ENCODE results near the gene FRA10AC1. TPM values are rescaled to one million over a fixed set of nuclear protein-coding genes. Genes with fewer than 3 reads are reported as not detected.
A peak's percentile ranks its signal among the peaks of the same experiment; 100 is the strongest.

The FRA10AC1 gene
- polyA plus RNA-seq, 2 of the 4 experiments (the other 2 are of a cell fraction): 11.1 to 20.5 TPM

DNA sequence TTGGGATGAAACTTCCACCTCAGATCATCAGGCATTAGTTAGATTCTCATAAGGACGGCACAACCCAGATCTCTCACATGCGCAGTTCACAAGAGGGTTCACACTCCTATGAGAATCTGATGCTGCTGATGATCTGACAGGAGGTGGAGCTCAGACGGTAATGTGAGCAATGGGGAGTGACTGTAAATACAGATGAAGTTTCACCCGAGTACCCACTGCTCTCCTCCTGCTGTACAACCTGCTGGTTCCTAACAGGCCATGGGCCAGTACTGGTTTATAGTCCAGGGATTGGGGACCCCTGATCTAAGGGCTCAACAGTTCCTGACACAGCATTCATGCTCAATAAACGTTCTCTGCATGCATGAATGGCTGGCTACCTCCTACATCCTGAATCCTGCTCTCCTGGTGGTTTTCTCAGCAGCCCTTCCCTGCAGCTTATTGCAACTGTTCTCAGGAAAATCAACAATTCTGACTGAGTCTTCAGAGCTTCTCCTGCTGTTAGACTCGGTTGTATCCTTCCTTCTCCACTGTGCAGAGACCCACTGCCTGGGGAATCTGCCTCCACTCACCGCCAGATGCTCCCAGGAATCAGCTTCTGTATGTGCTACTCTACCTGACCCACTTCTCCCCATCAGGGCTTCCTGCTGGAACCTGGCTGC lies 72.6 kb downstream of the FRA10AC1 start:
- no peaks in the 10 kb centered on the region for H3K9me3 ChIP-seq
- no peaks in the 10 kb centered on the region for H3K4me1 ChIP-seq
- no peak for DNase-seq (ENCODE audit: low read depth in 1 of 2, low spot score in 1 of 2)
- FAIRE-seq: no peak
- H3K27ac ChIP-seq: no peak overlapping the region
- ChIA-PET POLR2A (no interaction called here), CTCF (no interaction called here)
- no peak overlapping the region for H3K4me2 ChIP-seq
- no peak for TF ChIP-seq CHD4 (IDR thresholded peaks at IDR 0.05; ENCODE audit: borderline replicate concordance)
- peak in 1 of 2 experiments; percentile 23; a peak in 2 of 6 replicates for ATAC-seq
- no peak overlapping the region for H3K4me3 ChIP-seq
- 55% methylated on average over 7 of the region's 7 CpGs for WGBS (ENCODE audit: missing lambda C conversion rate)

- WGBS (ENCODE audit: missing lambda C conversion rate): 77% methylated on average over 4 of the region's 4 CpGs
- CTCF ChIA-PET: no interaction called here
These were observed 73.5 kb downstream of the FRA10AC1 start for GRCh38 chr10:93628858-93629257.

GRCh38 chr10:93622942-93623341 lies 79.5 kb downstream of the FRA10AC1 start:
- no peak overlapping the region for H3K4me2 ChIP-seq
- FAIRE-seq: peak; percentile 83
- WGBS (ENCODE audit: missing lambda C conversion rate): 82% methylated on average over 1 of the region's 1 CpG
- ChIA-PET CTCF (no interaction called here), POLR2A (no interaction called here)
- no peak for ATAC-seq
- H3K9me3 ChIP-seq: no peaks in the 10 kb centered on the region
- no peaks in the 10 kb centered on the region for H3K4me1 ChIP-seq
- H3K4me3 ChIP-seq: no peak overlapping the region
- no peak overlapping the region for H3K27ac ChIP-seq
- no peak for DNase-seq (ENCODE audit: low read depth in 1 of 2, low spot score in 1 of 2)
- TF ChIP-seq NFE2L2 (conservative IDR thresholded peaks at IDR 0.05; ENCODE audit: low read length) (no peak), ZSCAN20 (CRISPR knock-in tag; IDR thresholded peaks at IDR 0.05) (no peak), ZFP36 (IDR thresholded peaks at IDR 0.05; ENCODE audit: borderline replicate concordance, partially characterized antibody) (no peak), HMGXB4 (CRISPR knock-in tag; IDR thresholded peaks at IDR 0.05; ENCODE audit: borderline replicate concordance) (no peak), PHF8 (IDR thresholded peaks at IDR 0.05; ENCODE audit: borderline replicate concordance, low read depth) (no peak), KDM1A (IDR thresholded peaks at IDR 0.05; ENCODE audit: low read depth) (no peak), BHLHE40 (IDR thresholded peaks at IDR 0.05; ENCODE audit: low read depth, low read length) (no peak)
- TF ChIP-seq, protein P1, sequence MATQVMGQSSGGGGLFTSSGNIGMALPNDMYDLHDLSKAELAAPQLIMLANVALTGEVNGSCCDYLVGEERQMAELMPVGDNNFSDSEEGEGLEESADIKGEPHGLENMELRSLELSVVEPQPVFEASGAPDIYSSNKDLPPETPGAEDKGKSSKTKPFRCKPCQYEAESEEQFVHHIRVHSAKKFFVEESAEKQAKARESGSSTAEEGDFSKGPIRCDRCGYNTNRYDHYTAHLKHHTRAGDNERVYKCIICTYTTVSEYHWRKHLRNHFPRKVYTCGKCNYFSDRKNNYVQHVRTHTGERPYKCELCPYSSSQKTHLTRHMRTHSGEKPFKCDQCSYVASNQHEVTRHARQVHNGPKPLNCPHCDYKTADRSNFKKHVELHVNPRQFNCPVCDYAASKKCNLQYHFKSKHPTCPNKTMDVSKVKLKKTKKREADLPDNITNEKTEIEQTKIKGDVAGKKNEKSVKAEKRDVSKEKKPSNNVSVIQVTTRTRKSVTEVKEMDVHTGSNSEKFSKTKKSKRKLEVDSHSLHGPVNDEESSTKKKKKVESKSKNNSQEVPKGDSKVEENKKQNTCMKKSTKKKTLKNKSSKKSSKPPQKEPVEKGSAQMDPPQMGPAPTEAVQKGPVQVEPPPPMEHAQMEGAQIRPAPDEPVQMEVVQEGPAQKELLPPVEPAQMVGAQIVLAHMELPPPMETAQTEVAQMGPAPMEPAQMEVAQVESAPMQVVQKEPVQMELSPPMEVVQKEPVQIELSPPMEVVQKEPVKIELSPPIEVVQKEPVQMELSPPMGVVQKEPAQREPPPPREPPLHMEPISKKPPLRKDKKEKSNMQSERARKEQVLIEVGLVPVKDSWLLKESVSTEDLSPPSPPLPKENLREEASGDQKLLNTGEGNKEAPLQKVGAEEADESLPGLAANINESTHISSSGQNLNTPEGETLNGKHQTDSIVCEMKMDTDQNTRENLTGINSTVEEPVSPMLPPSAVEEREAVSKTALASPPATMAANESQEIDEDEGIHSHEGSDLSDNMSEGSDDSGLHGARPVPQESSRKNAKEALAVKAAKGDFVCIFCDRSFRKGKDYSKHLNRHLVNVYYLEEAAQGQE (IDR thresholded peaks at IDR 0.05): no peak
- TF ChIP-seq, protein P2, sequence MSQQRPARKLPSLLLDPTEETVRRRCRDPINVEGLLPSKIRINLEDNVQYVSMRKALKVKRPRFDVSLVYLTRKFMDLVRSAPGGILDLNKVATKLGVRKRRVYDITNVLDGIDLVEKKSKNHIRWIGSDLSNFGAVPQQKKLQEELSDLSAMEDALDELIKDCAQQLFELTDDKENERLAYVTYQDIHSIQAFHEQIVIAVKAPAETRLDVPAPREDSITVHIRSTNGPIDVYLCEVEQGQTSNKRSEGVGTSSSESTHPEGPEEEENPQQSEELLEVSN (IDR thresholded peaks at IDR 0.05; ENCODE audit: borderline replicate concordance, low read depth): no peak
- TF ChIP-seq, protein P3, sequence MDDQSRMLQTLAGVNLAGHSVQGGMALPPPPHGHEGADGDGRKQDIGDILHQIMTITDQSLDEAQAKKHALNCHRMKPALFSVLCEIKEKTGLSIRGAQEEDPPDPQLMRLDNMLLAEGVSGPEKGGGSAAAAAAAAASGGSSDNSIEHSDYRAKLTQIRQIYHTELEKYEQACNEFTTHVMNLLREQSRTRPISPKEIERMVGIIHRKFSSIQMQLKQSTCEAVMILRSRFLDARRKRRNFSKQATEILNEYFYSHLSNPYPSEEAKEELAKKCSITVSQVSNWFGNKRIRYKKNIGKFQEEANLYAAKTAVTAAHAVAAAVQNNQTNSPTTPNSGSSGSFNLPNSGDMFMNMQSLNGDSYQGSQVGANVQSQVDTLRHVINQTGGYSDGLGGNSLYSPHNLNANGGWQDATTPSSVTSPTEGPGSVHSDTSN (IDR thresholded peaks at IDR 0.05): no peak

More at GRCh38 chr10:93628858-93629257, 73.5 kb downstream of the FRA10AC1 start:
- TF ChIP-seq CEBPB (IDR thresholded peaks at IDR 0.05) (no peak), RARB (CRISPR knock-in tag; IDR thresholded peaks at IDR 0.05) (no peak), BHLHE40 (IDR thresholded peaks at IDR 0.05; ENCODE audit: low read depth, low read length) (no peak), EHMT2 (IDR thresholded peaks at IDR 0.05; ENCODE audit: low read depth) (no peak), ZC3H11A (IDR thresholded peaks at IDR 0.05) (no peak), KDM5A (IDR thresholded peaks at IDR 0.05) (no peak), JUN (IDR thresholded peaks at IDR 0.05) (no peak), TFCP2L1 (CRISPR knock-in tag; IDR thresholded peaks at IDR 0.05) (no peak), FOSB (CRISPR knock-in tag; IDR thresholded peaks at IDR 0.05) (no peak), ZFP36 (IDR thresholded peaks at IDR 0.05; ENCODE audit: borderline replicate concordance, partially characterized antibody) (no peak), MAFK (IDR thresholded peaks at IDR 0.05; ENCODE audit: partially characterized antibody) (no peak), NFE2L2 (conservative IDR thresholded peaks at IDR 0.05; ENCODE audit: low read length) (no peak), CHD2 (IDR thresholded peaks at IDR 0.05; ENCODE audit: low read length, partially characterized antibody) (no peak), SREBF2 (IDR thresholded peaks at IDR 0.05) (no peak)
- TF ChIP-seq, protein P3 (IDR thresholded peaks at IDR 0.05): no peak
- TF ChIP-seq, protein P1 (IDR thresholded peaks at IDR 0.05): no peak
- no peak for DNase-seq (ENCODE audit: low read depth in 1 of 2, low spot score in 1 of 2)
- POLR2A ChIA-PET: no interaction called here
- no peaks in the 10 kb centered on the region for H3K9me3 ChIP-seq
- no peaks in the 10 kb centered on the region for H3K4me1 ChIP-seq
- no peak overlapping the region for H3K4me2 ChIP-seq
- no peak for FAIRE-seq
- no peak overlapping the region for H3K27ac ChIP-seq
- ATAC-seq: no peak
- no peak overlapping the region for H3K4me3 ChIP-seq
